ENCODE results near the gene STAT5B. TPM values are rescaled to one million over a fixed set of nuclear protein-coding genes. Genes with fewer than 3 reads are reported as not detected.

The STAT5B gene
- total and polyA plus RNA-seq, 9 of the 15 experiments (the other 6 are each of a cell fraction or from before 2014, with no cell fraction given), result 20.8 to 176 (median 92.4) TPM

- TF ChIP-seq PRDM10 (IDR thresholded peaks at IDR 0.05; ENCODE audit: partially characterized antibody) (peak; percentile 60), TRIM24 (IDR thresholded peaks at IDR 0.05) (no peak), ZNF644 (tag; IDR thresholded peaks at IDR 0.05; ENCODE audit: low read depth) (no peak), NRF1 (conservative IDR thresholded peaks at IDR 0.05 in 1 of 2, IDR thresholded peaks at IDR 0.05 in 1 of 2) (peak in 1 of 2 experiments; percentile 2; a peak in 1 of 4 replicates), EGR1 (conservative IDR thresholded peaks at IDR 0.05) (peak; percentile 8; the same call in 1 of the 2 replicates), ZBTB12 (CRISPR knock-in tag; IDR thresholded peaks at IDR 0.05) (no peak), CREB1 (IDR thresholded peaks at IDR 0.05) (no peak), CREB1 (CRISPR knock-in tag; IDR thresholded peaks at IDR 0.05) (no peak), KHSRP (IDR thresholded peaks at IDR 0.05) (no peak), ZBTB1 (CRISPR knock-in tag; IDR thresholded peaks at IDR 0.05; ENCODE audit: borderline replicate concordance, low read depth) (no peak), POLR2A (conservative IDR thresholded peaks at IDR 0.05) (peak; percentile 24; the same call in 1 of the 2 replicates), ATF1 (CRISPR knock-in tag; IDR thresholded peaks at IDR 0.05) (no peak), ATF1 (tag; IDR thresholded peaks at IDR 0.05) (no peak), DEAF1 (CRISPR knock-in tag; IDR thresholded peaks at IDR 0.05) (no peak), POU5F1 (IDR thresholded peaks at IDR 0.05; ENCODE audit: borderline replicate concordance, low read depth, low read length, partially characterized antibody) (no peak), MEF2A (IDR thresholded peaks at IDR 0.05; ENCODE audit: control insufficient read depth, low read depth, low read length) (no peak), NFYB (IDR thresholded peaks at IDR 0.05; ENCODE audit: extremely low read depth, insufficient read length) (no peak), ZNF263 (CRISPR knock-in tag; IDR thresholded peaks at IDR 0.05; ENCODE audit: borderline replicate concordance) (no peak)
- TF ChIP-seq, protein P1, sequence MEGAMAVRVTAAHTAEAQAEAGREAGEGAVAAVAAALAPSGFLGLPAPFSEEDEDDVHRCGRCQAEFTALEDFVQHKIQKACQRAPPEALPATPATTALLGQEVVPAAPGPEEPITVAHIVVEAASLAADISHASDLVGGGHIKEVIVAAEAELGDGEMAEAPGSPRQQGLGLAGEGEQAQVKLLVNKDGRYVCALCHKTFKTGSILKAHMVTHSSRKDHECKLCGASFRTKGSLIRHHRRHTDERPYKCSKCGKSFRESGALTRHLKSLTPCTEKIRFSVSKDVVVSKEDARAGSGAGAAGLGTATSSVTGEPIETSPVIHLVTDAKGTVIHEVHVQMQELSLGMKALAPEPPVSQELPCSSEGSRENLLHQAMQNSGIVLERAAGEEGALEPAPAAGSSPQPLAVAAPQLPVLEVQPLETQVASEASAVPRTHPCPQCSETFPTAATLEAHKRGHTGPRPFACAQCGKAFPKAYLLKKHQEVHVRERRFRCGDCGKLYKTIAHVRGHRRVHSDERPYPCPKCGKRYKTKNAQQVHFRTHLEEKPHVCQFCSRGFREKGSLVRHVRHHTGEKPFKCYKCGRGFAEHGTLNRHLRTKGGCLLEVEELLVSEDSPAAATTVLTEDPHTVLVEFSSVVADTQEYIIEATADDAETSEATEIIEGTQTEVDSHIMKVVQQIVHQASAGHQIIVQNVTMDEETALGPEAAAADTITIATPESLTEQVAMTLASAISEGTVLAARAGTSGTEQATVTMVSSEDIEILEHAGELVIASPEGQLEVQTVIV (CRISPR knock-in tag; IDR thresholded peaks at IDR 0.05; ENCODE audit: borderline replicate concordance), result no peak
- TF ChIP-seq, protein P2, sequence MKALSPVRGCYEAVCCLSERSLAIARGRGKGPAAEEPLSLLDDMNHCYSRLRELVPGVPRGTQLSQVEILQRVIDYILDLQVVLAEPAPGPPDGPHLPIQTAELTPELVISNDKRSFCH (CRISPR knock-in tag; IDR thresholded peaks at IDR 0.05), result no peak
- TF ChIP-seq, protein P2 (tag; IDR thresholded peaks at IDR 0.05), result no peak
Measured at GRCh38 chr17:42289611-42290181, 13.5 kb upstream of the STAT5B start (continued).

All from K562 (cell line).